ENCODE measurements around the gene GPR158. TPM values are rescaled to one million over a fixed set of nuclear protein-coding genes. Genes with fewer than 3 reads are reported as not detected.

The GPR158 gene
- total and polyA plus RNA-seq, 2 of the 8 experiments (the other 6 are each of a cell fraction or from before 2014, with no cell fraction given), result 0.14 to 0.78 TPM

- Histone ChIP-seq H3K79me2 (ENCODE audit: control insufficient read depth in 1 of 2, insufficient read depth in 2 of 2, low read length in 2 of 2) (no peaks in the 10 kb centered on the region), H3K27me3 (replicated peaks in 1 of 4; ENCODE audit: control insufficient read depth in 3 of 4, extremely low read depth in 1 of 4, insufficient read depth in 3 of 4, low read length in 3 of 4) (no peaks in the 10 kb centered on the region), H3K18ac (ENCODE audit: extremely low read depth, low read length) (no peak overlapping the region), H2BK12ac (ENCODE audit: low read depth, low read length) (no peak overlapping the region), H3K36me3 (ENCODE audit: control insufficient read depth in 2 of 4, insufficient read depth in 4 of 4, low read length in 3 of 4) (no peaks in the 10 kb centered on the region), H3K79me1 (ENCODE audit: low read depth, low read length) (no peaks in the 10 kb centered on the region), H4K5ac (ENCODE audit: insufficient read length, low read depth, low read length) (no peak overlapping the region), H3K9ac (replicated peaks in 1 of 4; ENCODE audit: extremely low read depth in 1 of 4, low read depth in 3 of 4, low read length in 3 of 4) (no peak overlapping the region), H3K4me2 (ENCODE audit: insufficient read depth in 1 of 2, low read depth in 2 of 2, low read length in 2 of 2) (no peak overlapping the region), H2BK20ac (ENCODE audit: low read length) (no peak overlapping the region), H3K4me1 (replicated peaks in 1 of 4; ENCODE audit: control insufficient read depth in 3 of 4, insufficient read depth in 4 of 4, low read length in 3 of 4) (peaks cover 0 to 3% (median 0%) of the 10 kb centered on the region in 4 experiments; a peak in 1 of 7 replicates), H2AFZ (ENCODE audit: low read length) (no peak overlapping the region), H4K20me1 (replicated peaks in 1 of 2; ENCODE audit: control insufficient read depth in 1 of 2, insufficient read depth in 2 of 2, low read length in 2 of 2) (no peaks in the 10 kb centered on the region), H3K56ac (replicated peaks; ENCODE audit: insufficient read length, low read depth, low read length) (no peak overlapping the region), H4K91ac (replicated peaks; ENCODE audit: insufficient read length, low read length) (no peak overlapping the region), H2BK120ac (replicated peaks; ENCODE audit: low read depth, low read length) (no peak overlapping the region), H2BK15ac (ENCODE audit: low read length) (no peak overlapping the region), H3K27ac (ENCODE audit: low read depth, low read length) (no peak overlapping the region), H2AK5ac (ENCODE audit: low read depth, low read length) (no peak overlapping the region), H3K23ac (ENCODE audit: insufficient read length) (no peak overlapping the region), H3K23me2 (ENCODE audit: low read depth, low read length) (no peaks in the 10 kb centered on the region), H3K4ac (replicated peaks; ENCODE audit: insufficient read length, low read depth, low read length) (no peak overlapping the region), H2BK5ac (ENCODE audit: low read depth, low read length) (no peak overlapping the region), H3K4me3 (ENCODE audit: extremely low read depth in 1 of 4, insufficient read depth in 2 of 4, low read depth in 3 of 4, low read length in 4 of 4) (no peak overlapping the region), H3K9me3 (ENCODE audit: insufficient read depth in 2 of 2, low read depth in 1 of 2, low read length in 1 of 2) (peaks cover 18 to 23% of the 10 kb centered on the region in 2 experiments), H3K14ac (ENCODE audit: insufficient read length) (no peak overlapping the region), H4K8ac (ENCODE audit: extremely low read depth, insufficient read depth, low read length) (no peak overlapping the region)
- POLR2A ChIA-PET (ENCODE audit: partially characterized antibody), result no interaction called here
- FAIRE-seq, result no peak
- WGBS, 2 experiments (ENCODE audit: extremely low coverage in 1 of 2, insufficient coverage in 1 of 2, insufficient read length in 1 of 2, insufficient replicate concordance in 2 of 2, low coverage in 1 of 2, low lambda C conversion rate in 2 of 2, missing lambda C conversion rate in 1 of 2), result 78% methylated on average over 7 of the region's 7 CpGs; no CpG with 5 or more reads in 1 of the 2 experiments
- CTCF ChIA-PET (ENCODE audit: partially characterized antibody), result no interaction called here
- DNase-seq (ENCODE audit: low read depth in 1 of 2, low spot score in 2 of 2), result no peak
- TF ChIP-seq NANOG (IDR thresholded peaks at IDR 0.05; ENCODE audit: insufficient read depth, low read depth, low read length, poor library complexity, severe bottlenecking), result no peak
- no peak for TF ChIP-seq SIRT6 (IDR thresholded peaks at IDR 0.05; ENCODE audit: low read length)
- TF ChIP-seq TBP (IDR thresholded peaks at IDR 0.05; ENCODE audit: low read depth, low read length), result no peak
- no peak for TF ChIP-seq POLR2AphosphoS5 (IDR thresholded peaks at IDR 0.05; ENCODE audit: low read depth, low read length)
- no peak for TF ChIP-seq USF2 (IDR thresholded peaks at IDR 0.05; ENCODE audit: low read length)
- TF ChIP-seq ATF3 (IDR thresholded peaks at IDR 0.05; ENCODE audit: insufficient read depth, low read depth, low read length), result no peak
- TF ChIP-seq MAFK (IDR thresholded peaks at IDR 0.05; ENCODE audit: low read depth, low read length), result no peak
- TF ChIP-seq GABPA (IDR thresholded peaks at IDR 0.05; ENCODE audit: borderline replicate concordance, insufficient read depth, low read length), result no peak
- TF ChIP-seq ASH2L (IDR thresholded peaks at IDR 0.05; ENCODE audit: low read length), result no peak
- no peak for TF ChIP-seq YY1 (IDR thresholded peaks at IDR 0.05; ENCODE audit: low read depth, low read length)
- TF ChIP-seq RFX5 (IDR thresholded peaks at IDR 0.05; ENCODE audit: borderline replicate concordance, low read depth, low read length), result no peak
- TF ChIP-seq CBX5 (IDR thresholded peaks at IDR 0.05; ENCODE audit: low read depth, low read length), result no peak
Observed at GRCh38 chr10:25388188-25388861, 213.5 kb downstream of the GPR158 start.
